SW480 (cell line): ENCODE results near the gene TSPAN9.

Experiments
- DNase-seq: peaks from one replicate; pipeline ENCODE4 v3.0.0-alpha.2; 2016; ENCODE audit warnings: low spot score

TSPAN9 gene

GRCh38 chr12:3296409-3296701, 219.2 kb downstream of the TSPAN9 start:
- no peak for DNase-seq

- no peak for DNase-seq
Observed at GRCh38 chr12:3298603-3299002, 221.4 kb downstream of the TSPAN9 start.

GRCh38 chr12:3299929-3300832, 223.0 kb downstream of the TSPAN9 start:
- peak; percentile 99 for DNase-seq

GRCh38 chr12:3300833-3301401, 223.7 kb downstream of the TSPAN9 start:
- DNase-seq: no peak

- no peak for DNase-seq
Observed at GRCh38 chr12:3302401-3303041, 225.3 kb downstream of the TSPAN9 start.

GRCh38 chr12:3303410-3304136, 226.4 kb downstream of the TSPAN9 start:
- peak; percentile 74 for DNase-seq

- peak; percentile 97 for DNase-seq
Observed at GRCh38 chr12:3304436-3305165, 227.4 kb downstream of the TSPAN9 start.

GRCh38 chr12:3305464-3305863, 228.3 kb downstream of the TSPAN9 start:
- no peak for DNase-seq

- no peak for DNase-seq
Observed at GRCh38 chr12:3305904-3306619, 228.9 kb downstream of the TSPAN9 start.

GRCh38 chr12:3307389-3307788, 230.2 kb downstream of the TSPAN9 start:
- DNase-seq: no peak

GRCh38 chr12:3308063-3308462, 230.9 kb downstream of the TSPAN9 start:
- DNase-seq: no peak

GRCh38 chr12:3308609-3309008, 231.4 kb downstream of the TSPAN9 start:
- DNase-seq: no peak

GRCh38 chr12:3309805-3310204, 232.6 kb downstream of the TSPAN9 start:
- no peak for DNase-seq

- DNase-seq: peak; percentile 69
Observed at GRCh38 chr12:3310271-3311026, 233.3 kb downstream of the TSPAN9 start.

GRCh38 chr12:3311027-3311402, 233.8 kb downstream of the TSPAN9 start:
- DNase-seq: peak; percentile 94

- peak; percentile 64 for DNase-seq
Observed at GRCh38 chr12:3311491-3312103, 234.4 kb downstream of the TSPAN9 start.

- no peak for DNase-seq
Observed at GRCh38 chr12:3313066-3313465, 235.9 kb downstream of the TSPAN9 start.

GRCh38 chr12:3313675-3314663, 236.8 kb downstream of the TSPAN9 start:
- DNase-seq: peak; percentile 75

GRCh38 chr12:3315201-3315661, 238.1 kb downstream of the TSPAN9 start:
- DNase-seq: peak; percentile 46
